Fibroblast of skin of left biceps (primary cell): ENCODE results near the gene NR3C1.
"Not testable (repeated sequence)": the region's sequence is repeated elsewhere in the genome, so short reads cannot be mapped to it uniquely, and the experiment has no call there.

Source experiments
- DNase-seq, 2 experiments: peaks; one replicate each; pipeline ENCODE4 v3.0.0-alpha.2; 2013; ENCODE audit warnings: low read depth in 2 of 2

Gene NR3C1

GRCh38 chr5:143337946-143338345 lies 65.5 kb downstream of the NR3C1 start:
- DNase-seq: no peak

- no peak for DNase-seq
Measured at GRCh38 chr5:143336485-143336884, 67.0 kb downstream of the NR3C1 start.

DNA sequence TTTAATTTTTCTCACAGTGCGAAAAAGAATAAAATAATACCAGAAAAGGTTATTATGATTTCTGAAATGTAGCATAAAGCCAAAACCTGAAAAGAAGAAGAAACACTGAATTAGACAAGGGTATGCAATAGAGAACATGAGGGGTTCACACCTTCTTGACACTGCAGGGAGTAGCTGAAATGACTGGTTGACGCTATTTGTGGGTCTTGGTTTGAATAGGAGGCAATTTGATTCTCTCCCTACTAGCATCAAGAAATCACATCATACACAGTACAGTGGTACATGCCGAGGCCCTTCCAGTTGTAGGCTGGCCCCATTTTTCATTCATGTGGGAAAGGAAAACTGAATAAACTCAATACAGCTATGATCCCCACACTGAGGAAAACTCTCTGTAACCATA lies 68.6 kb downstream of the NR3C1 start:
- no peak for DNase-seq

DNA sequence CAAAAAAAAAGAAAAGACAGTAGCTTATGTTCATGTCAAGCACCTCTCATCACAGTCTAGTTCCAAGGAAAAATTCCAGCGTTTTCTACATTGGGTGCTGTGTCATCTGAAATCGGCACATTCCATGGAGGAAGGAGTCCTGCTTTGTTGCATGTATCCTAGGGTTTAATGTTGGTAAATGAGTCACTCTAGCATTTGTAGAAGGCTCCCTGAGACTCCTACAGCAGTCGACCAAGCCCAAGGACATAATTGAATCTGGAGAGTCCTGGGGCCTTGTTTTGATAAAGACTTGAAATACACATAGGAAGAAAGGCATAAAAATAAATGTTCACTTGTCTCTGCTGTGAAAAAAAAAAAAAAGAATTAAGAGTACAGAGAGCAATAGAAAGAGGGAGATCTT lies 69.1 kb downstream of the NR3C1 start:
- DNase-seq: not testable (repeated sequence)

DNA sequence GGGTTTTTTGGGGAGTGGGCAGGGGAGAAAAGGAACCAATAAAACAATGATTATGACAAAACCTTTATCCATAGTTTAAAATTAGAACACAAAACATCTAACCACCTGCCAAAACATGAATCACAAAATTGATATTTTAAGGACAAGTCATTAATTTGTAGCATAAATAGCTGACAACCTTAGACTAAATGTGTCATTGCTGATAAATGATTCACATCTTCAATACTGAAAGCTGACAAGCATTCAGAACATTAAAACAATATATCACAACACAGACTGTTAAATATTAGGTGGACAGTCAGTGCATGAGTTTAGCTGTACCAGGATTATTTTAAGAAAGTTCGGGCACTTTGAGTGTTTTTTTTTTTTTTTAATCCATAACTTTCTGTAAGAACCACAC lies 71.5 kb downstream of the NR3C1 start:
- DNase-seq: no peak

DNA sequence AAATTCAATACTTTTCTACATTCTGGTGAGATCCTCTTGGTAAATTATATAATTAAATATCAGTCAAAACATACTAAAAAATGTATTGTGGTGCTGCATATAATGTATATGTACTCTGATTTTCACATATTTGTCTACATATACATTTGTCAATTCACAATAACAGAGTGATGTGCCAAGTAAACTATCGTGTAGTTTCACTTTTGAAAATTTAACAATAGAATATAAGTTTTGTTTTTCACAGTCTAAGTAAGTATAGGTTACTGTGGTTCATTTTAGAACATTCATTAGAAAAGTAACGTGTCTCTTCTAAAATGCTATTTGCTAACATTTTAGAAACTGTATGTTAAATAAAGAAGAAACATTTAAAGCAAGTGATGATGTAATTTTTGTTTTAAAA lies 73.6 kb downstream of the NR3C1 start:
- no peak for DNase-seq

DNA sequence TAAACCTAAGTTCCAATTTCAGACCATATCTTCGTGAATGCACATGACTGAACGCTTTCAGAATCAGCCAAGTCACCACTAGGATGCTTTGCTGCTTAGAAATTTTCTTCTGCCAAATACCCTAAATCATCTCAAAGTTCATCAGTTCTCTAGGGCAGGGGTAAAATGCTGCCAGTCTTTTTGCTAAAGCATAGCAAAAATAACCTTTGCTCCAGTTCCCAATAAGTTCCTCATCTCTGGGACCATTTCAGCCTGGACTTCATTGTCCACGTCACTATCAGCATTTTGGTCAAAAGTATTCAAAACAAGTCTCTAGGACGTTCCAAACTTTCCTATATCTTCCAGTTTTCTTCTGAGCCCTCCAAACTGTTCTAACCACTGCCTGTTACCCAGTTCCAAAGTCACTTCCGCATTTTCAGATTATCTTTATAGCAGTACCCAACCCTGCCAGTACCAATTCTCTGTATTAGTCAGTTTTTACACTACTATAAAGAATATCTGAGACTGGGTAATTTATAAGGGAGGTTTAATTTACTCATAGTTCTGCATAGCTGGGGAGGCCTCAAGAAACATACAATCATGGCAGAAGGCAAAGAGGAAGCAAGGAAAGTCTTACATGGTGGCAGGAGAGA lies 74.8 kb downstream of the NR3C1 start:
- no peak for DNase-seq

GRCh38 chr5:143325086-143325485 lies 78.4 kb downstream of the NR3C1 start:
- DNase-seq: not testable (repeated sequence)

DNA sequence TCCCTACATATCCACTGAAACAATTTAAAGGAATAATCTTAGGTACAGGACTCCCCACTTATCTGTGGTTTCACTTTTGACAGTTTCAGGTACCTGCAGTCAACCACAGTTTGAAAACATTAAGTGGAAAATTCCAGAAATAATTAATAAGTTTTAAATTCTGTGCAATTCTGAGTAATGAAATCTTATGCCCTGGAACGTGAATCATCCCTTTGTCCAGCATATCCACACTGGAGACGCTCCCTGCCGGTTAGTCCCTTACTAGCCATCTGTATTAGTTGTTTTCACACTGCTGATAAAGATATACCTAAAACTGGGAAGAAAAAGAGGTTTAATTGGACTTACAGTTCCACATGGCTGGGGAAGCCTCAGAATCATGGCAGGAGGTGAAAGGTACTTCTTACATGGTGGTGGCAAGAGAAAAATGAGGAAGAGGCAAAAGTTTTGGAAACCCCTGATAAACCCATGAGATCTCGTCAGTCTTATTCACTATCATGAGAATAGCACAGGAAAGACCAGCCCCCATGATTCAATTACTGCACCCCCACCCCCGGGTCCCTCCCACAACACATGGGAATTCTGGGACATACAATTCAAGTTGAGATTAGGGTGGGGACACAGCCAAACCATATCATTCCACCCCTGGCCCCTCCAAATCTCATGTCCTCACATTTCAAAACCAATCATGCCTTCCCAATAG lies 80.4 kb downstream of the NR3C1 start:
- DNase-seq: not testable (repeated sequence)

DNA sequence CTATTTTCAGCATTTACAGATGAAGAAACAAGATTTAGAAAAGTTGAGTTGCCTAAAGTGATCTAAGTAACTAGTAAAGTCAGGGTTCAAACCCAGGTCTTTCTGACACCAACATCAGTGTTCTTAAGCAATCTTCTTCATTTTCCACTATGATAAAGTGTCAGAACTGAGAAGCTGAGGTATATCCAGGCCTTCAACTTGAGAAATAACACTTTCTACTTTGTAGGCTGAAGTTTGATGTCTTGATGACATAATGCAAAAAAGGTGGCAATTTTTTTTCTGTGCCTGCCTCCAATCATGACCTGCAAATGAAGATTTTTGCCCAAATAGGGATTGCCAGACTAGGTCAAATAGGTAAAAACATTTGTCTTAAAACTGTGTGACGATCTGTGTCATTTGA lies 81.3 kb downstream of the NR3C1 start:
- DNase-seq: no peak

DNA sequence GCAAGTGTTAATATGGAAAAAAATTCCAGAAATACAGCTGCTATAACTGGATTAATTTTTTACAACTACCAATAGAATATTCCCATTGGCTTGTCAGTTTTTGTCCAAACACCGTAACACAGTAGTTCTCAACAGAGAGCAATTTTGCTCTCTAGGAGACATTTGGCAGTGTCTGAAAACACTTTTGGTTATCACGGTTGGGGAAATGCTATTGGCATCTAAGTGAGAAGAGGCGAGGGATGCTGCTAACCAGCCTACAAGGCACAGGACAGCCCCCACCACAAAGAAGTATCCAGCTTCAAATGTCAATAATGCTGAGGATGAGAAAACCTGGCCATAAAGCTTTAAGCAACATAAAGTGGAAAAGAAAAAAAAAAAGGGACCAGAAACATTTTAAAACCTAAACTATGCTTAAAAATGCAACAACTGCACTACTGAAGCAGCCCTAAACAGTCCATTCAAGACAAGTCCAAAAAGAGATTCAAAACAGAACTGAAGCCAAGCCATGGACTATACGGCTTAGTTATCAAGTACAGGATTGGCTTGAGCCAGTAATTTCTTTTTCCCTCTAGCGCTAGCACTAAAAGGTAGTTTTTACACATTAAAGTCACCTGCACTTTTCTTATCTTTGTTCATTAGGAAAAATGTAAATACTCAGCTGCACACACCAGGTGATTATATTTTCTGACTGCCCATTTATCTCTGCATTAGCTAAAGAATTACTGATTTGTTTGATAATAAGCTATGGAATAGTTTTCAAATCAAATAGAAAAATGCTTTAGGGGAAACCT lies 83.9 kb downstream of the NR3C1 start:
- no peak for DNase-seq

GRCh38 chr5:143318833-143319232 lies 84.7 kb downstream of the NR3C1 start:
- DNase-seq: no peak

DNA sequence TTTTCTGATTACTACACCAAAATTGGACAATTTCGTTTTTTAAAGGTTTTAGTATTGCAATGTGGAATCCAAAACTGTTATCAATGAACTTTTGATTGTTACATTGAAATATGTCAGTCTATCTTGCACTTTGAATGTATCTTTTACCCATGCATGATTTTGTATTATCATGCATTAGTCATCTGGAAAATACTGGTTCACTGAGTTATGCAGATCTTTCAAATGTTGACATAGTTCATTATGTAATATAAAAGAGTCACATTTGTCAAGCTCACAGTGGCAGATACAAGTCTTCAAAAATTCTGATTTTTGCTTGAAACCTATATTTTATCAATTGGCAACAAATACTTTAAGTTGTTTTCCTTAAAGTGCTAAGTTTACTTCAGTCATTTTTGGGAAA lies 85.2 kb downstream of the NR3C1 start:
- DNase-seq: no peak

GRCh38 chr5:143316844-143317631 lies 86.4 kb downstream of the NR3C1 start:
- DNase-seq: no peak

DNA sequence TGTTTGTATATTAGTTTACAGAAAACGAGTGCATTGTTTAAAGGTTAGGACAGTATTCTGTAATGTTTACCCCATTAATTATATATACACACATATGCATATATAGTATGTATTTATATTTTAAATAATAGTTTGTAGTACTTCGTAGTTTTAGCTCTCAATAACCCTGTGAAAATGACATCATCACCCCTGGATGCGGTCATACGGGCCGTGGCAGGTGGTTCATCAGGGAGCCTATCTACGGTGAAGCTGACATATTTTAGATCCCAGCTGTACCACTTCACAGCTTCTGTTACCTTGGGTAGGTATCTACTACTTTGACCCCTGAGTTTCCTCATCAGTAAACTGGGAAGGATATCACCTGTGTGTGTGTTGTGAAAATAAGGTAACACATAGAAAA lies 87.1 kb downstream of the NR3C1 start:
- DNase-seq: no peak

DNA sequence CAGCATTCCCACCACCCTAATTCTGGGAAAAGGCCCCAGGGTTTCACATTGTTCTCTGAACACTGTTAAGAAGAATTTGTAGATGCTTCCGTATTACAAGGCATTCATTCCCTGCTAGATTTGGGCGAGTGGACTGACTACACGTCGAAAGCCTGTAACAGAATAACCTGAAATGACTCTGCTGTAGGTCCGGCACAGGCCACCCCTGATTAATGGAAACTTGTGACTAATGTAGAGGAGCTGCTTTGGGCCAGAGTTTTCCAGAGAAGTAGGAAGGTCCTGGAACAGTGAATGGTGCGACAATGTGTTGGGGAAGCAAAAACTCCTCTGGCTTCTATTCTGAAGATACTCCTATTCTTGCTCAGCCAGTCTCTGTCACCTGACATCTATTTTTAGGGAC lies 87.6 kb downstream of the NR3C1 start:
- no peak for DNase-seq

DNA sequence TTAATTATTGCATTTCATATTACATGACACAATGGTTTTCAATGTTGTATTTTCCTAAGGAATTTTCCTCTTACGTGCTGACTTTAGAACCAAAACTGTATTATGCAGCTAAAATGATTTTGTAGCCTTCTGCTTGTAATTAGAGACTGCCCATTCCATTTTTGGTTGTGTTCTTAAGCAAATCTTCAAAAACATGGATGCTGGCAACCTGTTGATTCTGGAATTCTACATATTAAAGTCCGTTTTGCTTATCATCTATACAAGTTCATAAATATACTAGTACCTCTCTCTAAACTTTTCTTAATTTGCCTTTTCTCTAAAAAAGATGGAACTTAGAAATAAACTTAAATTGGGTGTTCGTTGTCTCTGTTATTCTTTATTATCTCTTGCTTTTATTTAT lies 88.3 kb downstream of the NR3C1 start:
- DNase-seq: no peak

GRCh38 chr5:143314659-143315058 lies 88.8 kb downstream of the NR3C1 start:
- peak; percentile 35 to 38 for DNase-seq

DNA sequence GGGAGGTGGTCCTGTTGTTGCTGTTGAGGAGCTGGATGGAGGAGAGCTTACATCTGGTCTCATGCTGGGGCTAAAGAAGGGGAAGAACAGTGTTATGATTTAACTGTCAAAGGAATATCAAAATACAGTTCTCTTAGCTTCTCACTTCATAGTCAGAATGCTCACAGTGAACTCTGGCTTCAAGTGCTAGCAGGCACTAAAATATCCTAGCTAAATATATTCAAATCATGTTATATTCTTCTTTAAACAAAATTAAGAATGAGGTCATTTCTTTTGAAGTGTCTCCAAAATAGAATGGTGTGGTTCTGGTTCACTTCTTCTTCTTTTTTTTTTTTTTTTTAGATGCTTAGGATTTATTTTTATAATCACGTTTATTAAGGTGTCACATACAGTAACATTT lies 89.4 kb downstream of the NR3C1 start:
- DNase-seq: no peak

DNA sequence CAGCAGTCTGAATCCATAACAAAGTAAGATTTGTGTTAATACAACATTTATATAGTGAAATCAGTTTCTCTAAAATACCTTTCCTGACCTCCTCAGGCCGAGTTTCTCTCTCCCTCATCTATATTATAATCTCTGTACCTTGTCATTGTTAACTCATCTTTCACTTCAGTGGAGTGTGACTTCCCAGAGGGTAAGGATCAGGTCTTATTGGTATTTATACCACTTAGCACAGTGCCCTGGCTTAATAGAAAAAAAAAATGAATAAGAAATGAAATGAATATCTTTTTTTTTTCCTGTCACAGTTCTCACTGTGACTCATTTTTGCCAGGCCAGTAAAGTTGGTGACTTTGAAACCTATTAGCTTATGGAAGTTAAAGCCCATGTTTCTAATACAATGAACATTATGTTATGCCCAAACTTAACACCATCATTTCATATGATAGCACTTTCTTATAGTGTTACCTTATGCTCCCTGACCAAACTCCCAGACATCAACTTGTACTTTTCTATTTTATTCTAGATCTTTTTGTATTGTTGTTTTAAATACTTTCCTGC lies 90.1 kb downstream of the NR3C1 start:
- no peak for DNase-seq

DNA sequence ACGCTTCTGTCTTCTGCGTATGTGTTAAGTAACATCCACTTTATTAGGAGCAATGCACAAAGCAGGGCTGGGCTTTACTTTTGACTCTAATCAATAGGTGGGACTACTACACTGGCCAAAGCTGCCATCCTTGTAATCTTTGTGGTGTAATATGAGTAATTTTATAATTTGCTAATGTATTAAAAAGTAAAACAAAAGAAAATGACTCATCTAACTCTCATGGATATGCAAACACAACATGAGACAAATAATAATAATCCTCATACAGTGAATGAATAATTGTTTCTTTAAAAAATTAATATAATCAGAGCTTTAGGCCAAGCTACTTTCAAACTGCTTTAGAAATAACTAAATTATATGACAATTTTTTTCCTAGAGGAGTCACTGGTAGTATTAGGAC lies 90.7 kb downstream of the NR3C1 start:
- DNase-seq: no peak

- DNase-seq: no peak
Measured at GRCh38 chr5:143311955-143312354, 91.5 kb downstream of the NR3C1 start.
